ENCODE results near the gene IFNGR2.

Gene IFNGR2

DNA sequence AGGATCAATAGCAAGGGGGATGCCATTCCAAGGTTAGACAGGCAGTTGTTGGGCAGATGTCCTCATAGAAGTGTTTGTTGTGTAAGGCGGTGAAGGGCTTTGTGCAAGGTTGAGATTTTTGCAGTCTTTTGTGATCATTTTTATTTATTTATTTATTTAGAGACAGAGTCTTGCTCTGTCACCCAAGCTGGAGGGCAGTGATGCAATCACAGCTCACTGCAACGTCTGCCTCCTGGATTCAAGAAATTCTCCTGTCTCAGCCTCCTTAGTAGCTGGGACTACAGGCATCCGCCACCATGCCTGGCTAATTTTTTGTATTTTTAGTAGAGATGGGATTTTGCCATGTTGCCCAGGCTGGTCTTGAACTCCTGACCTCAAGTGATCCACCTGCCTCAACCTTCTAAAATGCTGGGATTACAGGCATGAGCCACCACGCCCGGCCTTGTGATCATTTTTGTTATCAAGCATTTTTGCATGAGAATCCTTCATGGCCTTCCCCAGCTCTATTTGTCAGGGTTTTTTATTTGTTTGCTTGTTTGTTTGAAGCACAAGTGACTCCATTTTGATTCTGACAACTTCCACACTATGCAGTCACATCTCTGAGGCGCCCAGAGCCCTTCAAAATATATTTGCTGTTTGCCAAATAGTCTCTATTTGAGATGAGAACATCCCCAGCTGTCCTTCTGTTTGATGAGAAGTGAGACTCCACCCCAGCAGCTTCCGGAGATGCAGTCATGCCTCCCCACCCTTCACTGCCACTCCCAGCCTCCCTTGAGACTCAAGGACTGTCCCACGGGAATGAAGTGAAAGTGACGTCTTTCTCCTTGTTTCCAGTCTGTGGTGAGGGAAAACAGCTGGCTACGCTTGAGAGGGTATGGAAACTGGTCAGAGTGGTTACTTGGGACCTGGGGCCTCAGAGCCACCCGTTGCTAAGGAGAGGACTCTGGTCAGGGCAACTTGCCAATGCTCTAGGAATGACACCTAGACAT is 38.6 kb downstream of the IFNGR2 start (continued):
- TF ChIP-seq ZNF76 (tag by site-specific recombination; IDR thresholded peaks at IDR 0.05; ENCODE audit: borderline replicate concordance, low read depth) (peak; percentile 77), ZNF624 (tag by site-specific recombination; IDR thresholded peaks at IDR 0.05) (no peak), GLIS1 (tag by site-specific recombination; IDR thresholded peaks at IDR 0.05) (peak; percentile 44; the same call in 1 of the 2 replicates), IKZF3 (tag by site-specific recombination; IDR thresholded peaks at IDR 0.05) (peak; percentile 85), ZNF24 (tag by site-specific recombination; IDR thresholded peaks at IDR 0.05) (0 out of 2 replicates have a peak, but pooled peaks have one; percentile 9), OSR2 (tag by site-specific recombination; IDR thresholded peaks at IDR 0.05) (peak; percentile 98), ZNF423 (tag by site-specific recombination; IDR thresholded peaks at IDR 0.05) (peak; percentile 71), ZNF366 (tag by site-specific recombination; conservative IDR thresholded peaks at IDR 0.05) (peak; percentile 80), ZNF10 (tag by site-specific recombination; IDR thresholded peaks at IDR 0.05) (0 out of 2 replicates have a peak, but pooled peaks have one; percentile 51), ZFHX2 (tag by site-specific recombination; conservative IDR thresholded peaks at IDR 0.05) (no peak), SP7 (tag by site-specific recombination; IDR thresholded peaks at IDR 0.05) (peak; percentile 85), SP3 (tag by site-specific recombination; IDR thresholded peaks at IDR 0.05) (0 out of 2 replicates have a peak, but pooled peaks have one; percentile 36), ZBTB21 (tag by site-specific recombination; IDR thresholded peaks at IDR 0.05) (peak; percentile 84), ZNF292 (tag by site-specific recombination; IDR thresholded peaks at IDR 0.05; ENCODE audit: borderline replicate concordance, low read depth) (peak; percentile 2; the same call in 1 of the 2 replicates), ZNF629 (tag by site-specific recombination; IDR thresholded peaks at IDR 0.05) (peak; percentile 95), ZFP41 (tag by site-specific recombination; IDR thresholded peaks at IDR 0.05; ENCODE audit: borderline replicate concordance) (no peak), WT1 (tag by site-specific recombination; IDR thresholded peaks at IDR 0.05) (peak; percentile 95)
- TF ChIP-seq, protein P1, sequence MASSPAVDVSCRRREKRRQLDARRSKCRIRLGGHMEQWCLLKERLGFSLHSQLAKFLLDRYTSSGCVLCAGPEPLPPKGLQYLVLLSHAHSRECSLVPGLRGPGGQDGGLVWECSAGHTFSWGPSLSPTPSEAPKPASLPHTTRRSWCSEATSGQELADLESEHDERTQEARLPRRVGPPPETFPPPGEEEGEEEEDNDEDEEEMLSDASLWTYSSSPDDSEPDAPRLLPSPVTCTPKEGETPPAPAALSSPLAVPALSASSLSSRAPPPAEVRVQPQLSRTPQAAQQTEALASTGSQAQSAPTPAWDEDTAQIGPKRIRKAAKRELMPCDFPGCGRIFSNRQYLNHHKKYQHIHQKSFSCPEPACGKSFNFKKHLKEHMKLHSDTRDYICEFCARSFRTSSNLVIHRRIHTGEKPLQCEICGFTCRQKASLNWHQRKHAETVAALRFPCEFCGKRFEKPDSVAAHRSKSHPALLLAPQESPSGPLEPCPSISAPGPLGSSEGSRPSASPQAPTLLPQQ (tag by site-specific recombination; IDR thresholded peaks at IDR 0.05), result 0 out of 2 replicates have a peak, but pooled peaks have one; percentile 34
- TF ChIP-seq, protein P2, sequence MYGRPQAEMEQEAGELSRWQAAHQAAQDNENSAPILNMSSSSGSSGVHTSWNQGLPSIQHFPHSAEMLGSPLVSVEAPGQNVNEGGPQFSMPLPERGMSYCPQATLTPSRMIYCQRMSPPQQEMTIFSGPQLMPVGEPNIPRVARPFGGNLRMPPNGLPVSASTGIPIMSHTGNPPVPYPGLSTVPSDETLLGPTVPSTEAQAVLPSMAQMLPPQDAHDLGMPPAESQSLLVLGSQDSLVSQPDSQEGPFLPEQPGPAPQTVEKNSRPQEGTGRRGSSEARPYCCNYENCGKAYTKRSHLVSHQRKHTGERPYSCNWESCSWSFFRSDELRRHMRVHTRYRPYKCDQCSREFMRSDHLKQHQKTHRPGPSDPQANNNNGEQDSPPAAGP (tag by site-specific recombination; IDR thresholded peaks at IDR 0.05), result peak; percentile 97

DNA sequence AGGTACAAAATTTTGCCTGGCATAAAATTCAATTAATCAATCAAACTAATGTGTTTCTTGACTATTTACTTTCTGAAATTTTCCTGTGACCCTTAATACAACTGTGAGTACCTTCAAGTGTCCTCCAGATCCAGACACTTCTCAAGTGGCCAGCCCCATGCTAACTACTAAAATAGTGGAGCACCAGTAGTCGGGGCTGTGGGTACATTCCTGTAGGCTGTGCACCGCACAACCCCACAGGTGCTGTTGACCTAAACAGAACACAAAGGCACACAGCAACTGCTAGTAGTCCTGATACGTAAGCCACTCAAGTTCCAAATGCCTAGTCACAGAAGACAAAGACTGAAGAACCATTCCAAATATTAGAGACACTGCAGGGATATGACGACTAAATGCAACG is 40.0 kb downstream of the IFNGR2 start:
- Histone ChIP-seq H3K9me3 (ENCODE audit: control insufficient read depth, insufficient read depth, low read depth, low read length) (no peaks in the 10 kb centered on the region), H3K4me3 (ENCODE audit: low read depth, low read length) (no peak overlapping the region), H3K36me3 (ENCODE audit: control insufficient read depth in 2 of 2, insufficient read depth in 1 of 2, low read length in 2 of 2) (peaks cover 4 to 8% of the 10 kb centered on the region in 2 experiments; a peak in 2 of 3 replicates), H3K4me1 (ENCODE audit: control insufficient read depth, insufficient read depth, low read length) (peaks cover 4% of the 10 kb centered on the region; the same call in 1 of the 2 replicates), H3K27ac (ENCODE audit: extremely low read depth, low read depth, low read length) (no peak overlapping the region)
- ChIA-PET POLR2A (no interaction called here), CTCF (interaction anchor here (1.2 to 2.9 kb wide), 3 partner anchors 82 to 246 kb away, joined by 4 to 25 read pairs (median 14); no protein-coding TSS in a partner anchor)
- TF ChIP-seq, protein P3, sequence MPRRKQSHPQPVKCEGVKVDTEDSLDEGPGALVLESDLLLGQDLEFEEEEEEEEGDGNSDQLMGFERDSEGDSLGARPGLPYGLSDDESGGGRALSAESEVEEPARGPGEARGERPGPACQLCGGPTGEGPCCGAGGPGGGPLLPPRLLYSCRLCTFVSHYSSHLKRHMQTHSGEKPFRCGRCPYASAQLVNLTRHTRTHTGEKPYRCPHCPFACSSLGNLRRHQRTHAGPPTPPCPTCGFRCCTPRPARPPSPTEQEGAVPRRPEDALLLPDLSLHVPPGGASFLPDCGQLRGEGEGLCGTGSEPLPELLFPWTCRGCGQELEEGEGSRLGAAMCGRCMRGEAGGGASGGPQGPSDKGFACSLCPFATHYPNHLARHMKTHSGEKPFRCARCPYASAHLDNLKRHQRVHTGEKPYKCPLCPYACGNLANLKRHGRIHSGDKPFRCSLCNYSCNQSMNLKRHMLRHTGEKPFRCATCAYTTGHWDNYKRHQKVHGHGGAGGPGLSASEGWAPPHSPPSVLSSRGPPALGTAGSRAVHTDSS (tag by site-specific recombination; IDR thresholded peaks at IDR 0.05), result no peak
- no peak for TF ChIP-seq ZNF501 (tag by site-specific recombination; IDR thresholded peaks at IDR 0.05)
- no peak for TF ChIP-seq ZNF768 (tag by site-specific recombination; IDR thresholded peaks at IDR 0.05)
- TF ChIP-seq ZSCAN23 (tag by site-specific recombination; IDR thresholded peaks at IDR 0.05), result no peak
- TF ChIP-seq, protein P4, sequence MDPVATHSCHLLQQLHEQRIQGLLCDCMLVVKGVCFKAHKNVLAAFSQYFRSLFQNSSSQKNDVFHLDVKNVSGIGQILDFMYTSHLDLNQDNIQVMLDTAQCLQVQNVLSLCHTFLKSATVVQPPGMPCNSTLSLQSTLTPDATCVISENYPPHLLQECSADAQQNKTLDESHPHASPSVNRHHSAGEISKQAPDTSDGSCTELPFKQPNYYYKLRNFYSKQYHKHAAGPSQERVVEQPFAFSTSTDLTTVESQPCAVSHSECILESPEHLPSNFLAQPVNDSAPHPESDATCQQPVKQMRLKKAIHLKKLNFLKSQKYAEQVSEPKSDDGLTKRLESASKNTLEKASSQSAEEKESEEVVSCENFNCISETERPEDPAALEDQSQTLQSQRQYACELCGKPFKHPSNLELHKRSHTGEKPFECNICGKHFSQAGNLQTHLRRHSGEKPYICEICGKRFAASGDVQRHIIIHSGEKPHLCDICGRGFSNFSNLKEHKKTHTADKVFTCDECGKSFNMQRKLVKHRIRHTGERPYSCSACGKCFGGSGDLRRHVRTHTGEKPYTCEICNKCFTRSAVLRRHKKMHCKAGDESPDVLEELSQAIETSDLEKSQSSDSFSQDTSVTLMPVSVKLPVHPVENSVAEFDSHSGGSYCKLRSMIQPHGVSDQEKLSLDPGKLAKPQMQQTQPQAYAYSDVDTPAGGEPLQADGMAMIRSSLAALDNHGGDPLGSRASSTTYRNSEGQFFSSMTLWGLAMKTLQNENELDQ (tag by site-specific recombination; IDR thresholded peaks at IDR 0.05; ENCODE audit: low read depth), result no peak
- TF ChIP-seq ZNF600 (tag by site-specific recombination; IDR thresholded peaks at IDR 0.05), result no peak
- TF ChIP-seq ZNF514 (tag by site-specific recombination; IDR thresholded peaks at IDR 0.05), result no peak
- no peak for TF ChIP-seq ZXDB (tag by site-specific recombination; IDR thresholded peaks at IDR 0.05)
- TF ChIP-seq SP3 (tag by site-specific recombination; IDR thresholded peaks at IDR 0.05), result no peak
- TF ChIP-seq ZNF302 (tag by site-specific recombination; IDR thresholded peaks at IDR 0.05; ENCODE audit: low read depth), result no peak
- TF ChIP-seq, protein P5, sequence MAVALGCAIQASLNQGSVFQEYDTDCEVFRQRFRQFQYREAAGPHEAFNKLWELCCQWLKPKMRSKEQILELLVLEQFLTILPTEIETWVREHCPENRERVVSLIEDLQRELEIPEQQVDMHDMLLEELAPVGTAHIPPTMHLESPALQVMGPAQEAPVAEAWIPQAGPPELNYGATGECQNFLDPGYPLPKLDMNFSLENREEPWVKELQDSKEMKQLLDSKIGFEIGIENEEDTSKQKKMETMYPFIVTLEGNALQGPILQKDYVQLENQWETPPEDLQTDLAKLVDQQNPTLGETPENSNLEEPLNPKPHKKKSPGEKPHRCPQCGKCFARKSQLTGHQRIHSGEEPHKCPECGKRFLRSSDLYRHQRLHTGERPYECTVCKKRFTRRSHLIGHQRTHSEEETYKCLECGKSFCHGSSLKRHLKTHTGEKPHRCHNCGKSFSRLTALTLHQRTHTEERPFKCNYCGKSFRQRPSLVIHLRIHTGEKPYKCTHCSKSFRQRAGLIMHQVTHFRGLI (tag by site-specific recombination; IDR thresholded peaks at IDR 0.05), result no peak
